Activated naive CD4-positive, alpha-beta T cell treated with anti-CD3 and anti-CD28 coated beads, Interleukin-2, amount 50 U/mL, for 24 hours (primary cell): Measurements from ENCODE around the gene ATG16L1.

Experiments used
- H3K27ac Mint-ChIP-seq: one replicate; pipeline ENCODE4 v1.8.0; 2021; ENCODE audit warnings: mild to moderate bottlenecking, mixed read lengths
- H3K27me3 Mint-ChIP-seq: one replicate; pipeline ENCODE4 v1.8.0; 2021; ENCODE audit warnings: mixed read lengths
- H3K36me3 Mint-ChIP-seq: one replicate; pipeline ENCODE4 v1.8.0; 2021; ENCODE audit warnings: mixed read lengths
- H3K4me1 Mint-ChIP-seq: one replicate; pipeline ENCODE4 v1.8.0; 2021; ENCODE audit warnings: mixed read lengths
- H3K4me3 Mint-ChIP-seq: one replicate; pipeline ENCODE4 v1.8.0; 2021; ENCODE audit warnings: mild to moderate bottlenecking, mixed read lengths
- H3K9me3 Mint-ChIP-seq: one replicate; pipeline ENCODE4 v1.8.0; 2021; ENCODE audit warnings: mixed read lengths

The ATG16L1 gene

GRCh38 chr2:233343171-233343705 is 91.8 kb downstream of the ATG16L1 start:
- no peak overlapping the region for H3K27ac Mint-ChIP-seq
- no peaks in the 10 kb centered on the region for H3K27me3 Mint-ChIP-seq
- H3K4me1 Mint-ChIP-seq = peaks cover 3% of the 10 kb centered on the region
- H3K36me3 Mint-ChIP-seq = peaks cover 1% of the 10 kb centered on the region
- no peaks in the 10 kb centered on the region for H3K9me3 Mint-ChIP-seq
- no peak overlapping the region for H3K4me3 Mint-ChIP-seq
